Glutamatergic neuron (in vitro differentiated cells): ENCODE measurements around the gene TWF2. TPM values are rescaled to one million over a fixed set of nuclear protein-coding genes. Genes with fewer than 3 reads are reported as not detected.
A peak's percentile ranks its signal among the peaks of the same experiment; 100 is the strongest.

ENCODE experiments used
- DNase-seq: peaks from one replicate; pipeline ENCODE4 v3.0.0; 2022
- H3K27ac Mint-ChIP-seq: one replicate; pipeline ENCODE4 v1.8.0; 2020; ENCODE audit warnings: mild to moderate bottlenecking, mixed read lengths, inconsistent platforms; ENCODE audit not compliant: unreplicated experiment
- H3K27me3 Mint-ChIP-seq: one replicate; pipeline ENCODE4 v1.8.0; 2020; ENCODE audit warnings: mild to moderate bottlenecking, moderate library complexity, mixed read lengths, inconsistent platforms; ENCODE audit not compliant: unreplicated experiment
- H3K36me3 Mint-ChIP-seq: one replicate; pipeline ENCODE4 v1.8.0; 2020; ENCODE audit warnings: mild to moderate bottlenecking, mixed read lengths, inconsistent platforms; ENCODE audit not compliant: unreplicated experiment
- H3K4me1 Mint-ChIP-seq: one replicate; pipeline ENCODE4 v1.8.0; 2020; ENCODE audit warnings: mild to moderate bottlenecking, low read depth, mixed read lengths, inconsistent platforms; ENCODE audit not compliant: unreplicated experiment
- H3K4me3 Mint-ChIP-seq: one replicate; pipeline ENCODE4 v1.8.0; 2020; ENCODE audit warnings: mild to moderate bottlenecking, mixed read lengths, inconsistent platforms; ENCODE audit not compliant: unreplicated experiment
- H3K9me3 Mint-ChIP-seq: one replicate; pipeline ENCODE4 v1.8.0; 2020; ENCODE audit warnings: mild to moderate bottlenecking, moderate library complexity, mixed read lengths, inconsistent platforms; ENCODE audit not compliant: unreplicated experiment
- total RNA-seq: library from RNA; stranded (reverse); fragmentation: NEBNext Ultra II Directional; extraction: Animal tissue kit (Norgen Biotek cat#: 25700); gene quantifications from one replicate; pipeline ENCODE4 v1.2.1, GENCODE V29; 2021; ENCODE audit not compliant: unreplicated experiment
- TF ChIP-seq, protein P1 (sequence below): fragments of 200-600 bp; sonication (generic); IDR thresholded peaks from one replicate; pipeline ENCODE4 v1.5.0; 2021; ENCODE audit not compliant: partially characterized antibody, unreplicated experiment

The TWF2 gene
- total RNA-seq, 1 donor from 2014 or later, result 45.5 TPM

- Mint-ChIP-seq H3K4me1 (peaks cover 13% of the 10 kb centered on the region), H3K9me3 (peaks cover 4% of the 10 kb centered on the region), H3K4me3 (peak within 1 kb of the TSS; percentile 99), H3K27ac (peak within 1 kb of the TSS; percentile 73), H3K27me3 (peaks cover 7% of the 10 kb centered on the region), H3K36me3 (no peaks in the 10 kb centered on the region)
- TF ChIP-seq, protein P1, sequence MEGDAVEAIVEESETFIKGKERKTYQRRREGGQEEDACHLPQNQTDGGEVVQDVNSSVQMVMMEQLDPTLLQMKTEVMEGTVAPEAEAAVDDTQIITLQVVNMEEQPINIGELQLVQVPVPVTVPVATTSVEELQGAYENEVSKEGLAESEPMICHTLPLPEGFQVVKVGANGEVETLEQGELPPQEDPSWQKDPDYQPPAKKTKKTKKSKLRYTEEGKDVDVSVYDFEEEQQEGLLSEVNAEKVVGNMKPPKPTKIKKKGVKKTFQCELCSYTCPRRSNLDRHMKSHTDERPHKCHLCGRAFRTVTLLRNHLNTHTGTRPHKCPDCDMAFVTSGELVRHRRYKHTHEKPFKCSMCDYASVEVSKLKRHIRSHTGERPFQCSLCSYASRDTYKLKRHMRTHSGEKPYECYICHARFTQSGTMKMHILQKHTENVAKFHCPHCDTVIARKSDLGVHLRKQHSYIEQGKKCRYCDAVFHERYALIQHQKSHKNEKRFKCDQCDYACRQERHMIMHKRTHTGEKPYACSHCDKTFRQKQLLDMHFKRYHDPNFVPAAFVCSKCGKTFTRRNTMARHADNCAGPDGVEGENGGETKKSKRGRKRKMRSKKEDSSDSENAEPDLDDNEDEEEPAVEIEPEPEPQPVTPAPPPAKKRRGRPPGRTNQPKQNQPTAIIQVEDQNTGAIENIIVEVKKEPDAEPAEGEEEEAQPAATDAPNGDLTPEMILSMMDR, result peak; percentile 34
- peak; percentile 93 for DNase-seq
Measured at GRCh38 chr3:52197842-52198625, 40.9 kb downstream of the TWF2 start, which contains the start of gene ALAS1. Gene ALAS1 (plus strand): TSS chr3:52198160. CDS start chr3:52199242, 1,082 bp downstream.

DNA sequence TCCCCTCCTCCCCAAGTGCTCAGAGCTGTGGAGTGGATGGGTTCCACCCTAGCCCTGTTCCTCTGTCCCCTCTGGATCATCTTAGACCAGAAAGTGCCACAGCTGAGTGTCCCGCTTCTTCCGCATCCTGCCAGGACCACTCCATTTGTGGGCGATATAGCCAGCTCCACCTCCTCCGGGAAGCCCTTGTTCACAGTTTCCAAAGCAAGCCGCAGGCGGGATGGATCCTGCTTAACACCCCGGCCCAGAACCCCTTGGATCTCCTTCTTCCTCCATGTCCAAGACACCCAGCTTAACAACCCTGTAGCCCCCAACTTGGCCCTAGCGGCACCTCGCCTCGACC, 41.5 kb downstream of the TWF2 start:
- H3K27ac Mint-ChIP-seq, result peak overlapping the region; percentile 73
- H3K9me3 Mint-ChIP-seq, result peaks cover 6% of the 10 kb centered on the region
- H3K36me3 Mint-ChIP-seq, result no peaks in the 10 kb centered on the region

DNA sequence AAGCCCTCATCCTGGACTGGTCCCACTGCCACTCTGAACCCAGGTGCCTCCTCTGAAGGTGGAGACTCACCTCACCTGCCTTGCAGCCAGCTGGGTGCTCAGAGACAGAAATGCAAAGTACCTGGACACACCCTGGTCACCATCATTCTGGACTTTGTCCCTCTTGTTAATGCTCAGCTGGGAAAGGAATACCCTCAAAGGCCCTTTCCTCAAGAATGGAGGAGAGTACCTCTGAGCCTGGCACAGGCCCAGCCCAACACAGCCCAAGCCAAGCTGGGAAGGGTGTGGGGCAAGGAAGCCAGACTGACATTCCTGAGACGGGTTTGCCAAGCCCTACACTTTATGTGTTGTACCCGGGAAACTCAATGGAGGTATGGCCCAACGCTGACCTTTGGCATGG, 42.0 kb downstream of the TWF2 start:
- H3K4me1 Mint-ChIP-seq, result peaks cover 13% of the 10 kb centered on the region
- H3K9me3 Mint-ChIP-seq, result peaks cover 6% of the 10 kb centered on the region
- H3K4me3 Mint-ChIP-seq, result no peak overlapping the region
- H3K36me3 Mint-ChIP-seq, result no peaks in the 10 kb centered on the region
- TF ChIP-seq, protein P1, result no peak
- peaks cover 7% of the 10 kb centered on the region for H3K27me3 Mint-ChIP-seq
- H3K27ac Mint-ChIP-seq, result no peak overlapping the region
- DNase-seq, result no peak

More for the DNA sequence above, 41.5 kb downstream of the TWF2 start:
- DNase-seq, result no peak
- H3K4me1 Mint-ChIP-seq, result peaks cover 13% of the 10 kb centered on the region
- peak overlapping the region; percentile 80 for H3K4me3 Mint-ChIP-seq
- H3K27me3 Mint-ChIP-seq, result peaks cover 7% of the 10 kb centered on the region
- TF ChIP-seq, protein P1, result no peak

- Mint-ChIP-seq H3K36me3 (no peaks in the 10 kb centered on the region), H3K27ac (no peak overlapping the region), H3K27me3 (peaks cover 5% of the 10 kb centered on the region), H3K9me3 (peaks cover 7% of the 10 kb centered on the region), H3K4me1 (peaks cover 13% of the 10 kb centered on the region), H3K4me3 (no peak overlapping the region)
- TF ChIP-seq, protein P1, result no peak
- DNase-seq, result no peak
Measured at GRCh38 chr3:52195823-52196331, 43.1 kb downstream of the TWF2 start.

DNA sequence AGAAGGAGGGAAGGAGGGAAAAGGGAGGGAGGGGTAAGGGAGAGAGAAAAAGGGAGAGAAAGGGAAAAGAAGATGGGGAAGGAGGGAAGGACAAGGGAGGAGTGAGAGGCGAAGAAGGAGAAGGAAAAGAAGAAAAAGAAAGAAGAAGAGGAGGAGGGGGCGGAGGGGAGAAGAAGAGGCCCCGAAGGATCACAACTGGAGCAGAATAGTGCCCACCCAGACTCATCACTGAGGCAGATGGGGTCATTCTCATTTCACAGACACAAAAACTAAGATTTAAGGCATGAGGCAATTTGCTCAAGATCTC, 43.7 kb downstream of the TWF2 start:
- Mint-ChIP-seq H3K4me1 (peaks cover 13% of the 10 kb centered on the region), H3K27ac (no peak overlapping the region), H3K27me3 (peaks cover 5% of the 10 kb centered on the region), H3K4me3 (no peak overlapping the region), H3K36me3 (no peaks in the 10 kb centered on the region), H3K9me3 (peaks cover 7% of the 10 kb centered on the region)
- TF ChIP-seq, protein P1, result no peak
- no peak for DNase-seq
